ENCODE data around the gene HOXD4.

DNA sequence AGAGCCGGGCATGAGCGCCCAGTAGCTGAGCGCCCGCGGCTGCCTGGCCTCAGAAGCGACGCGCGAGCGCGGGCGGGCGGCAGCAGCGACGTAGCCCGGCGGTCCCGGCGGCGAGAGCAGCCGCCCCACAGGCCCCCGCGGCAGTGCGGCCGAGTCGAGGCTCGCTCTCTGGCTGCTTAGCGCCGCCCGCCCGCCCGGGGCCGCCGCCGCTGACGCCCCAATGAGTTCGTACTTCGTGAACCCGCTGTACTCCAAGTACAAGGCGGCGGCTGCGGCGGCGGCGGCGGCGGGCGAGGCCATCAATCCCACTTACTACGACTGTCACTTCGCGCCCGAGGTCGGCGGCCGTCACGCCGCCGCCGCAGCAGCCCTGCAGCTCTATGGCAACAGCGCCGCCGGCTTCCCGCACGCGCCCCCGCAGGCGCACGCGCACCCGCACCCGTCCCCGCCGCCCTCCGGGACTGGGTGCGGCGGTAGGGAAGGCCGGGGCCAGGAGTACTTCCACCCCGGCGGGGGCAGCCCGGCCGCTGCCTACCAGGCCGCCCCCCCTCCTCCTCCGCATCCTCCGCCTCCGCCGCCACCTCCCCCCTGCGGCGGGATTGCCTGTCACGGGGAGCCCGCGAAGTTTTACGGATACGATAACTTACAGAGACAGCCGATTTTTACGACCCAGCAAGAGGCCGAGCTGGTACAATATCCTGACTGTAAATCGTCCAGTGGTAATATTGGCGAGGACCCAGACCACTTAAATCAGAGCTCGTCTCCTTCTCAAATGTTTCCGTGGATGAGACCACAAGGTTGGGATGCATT, 21.0 kb upstream of the HOXD4 start:
- TF ChIP-seq JUNB (IDR thresholded peaks at IDR 0.05) = no peak
- TF ChIP-seq, protein P1, sequence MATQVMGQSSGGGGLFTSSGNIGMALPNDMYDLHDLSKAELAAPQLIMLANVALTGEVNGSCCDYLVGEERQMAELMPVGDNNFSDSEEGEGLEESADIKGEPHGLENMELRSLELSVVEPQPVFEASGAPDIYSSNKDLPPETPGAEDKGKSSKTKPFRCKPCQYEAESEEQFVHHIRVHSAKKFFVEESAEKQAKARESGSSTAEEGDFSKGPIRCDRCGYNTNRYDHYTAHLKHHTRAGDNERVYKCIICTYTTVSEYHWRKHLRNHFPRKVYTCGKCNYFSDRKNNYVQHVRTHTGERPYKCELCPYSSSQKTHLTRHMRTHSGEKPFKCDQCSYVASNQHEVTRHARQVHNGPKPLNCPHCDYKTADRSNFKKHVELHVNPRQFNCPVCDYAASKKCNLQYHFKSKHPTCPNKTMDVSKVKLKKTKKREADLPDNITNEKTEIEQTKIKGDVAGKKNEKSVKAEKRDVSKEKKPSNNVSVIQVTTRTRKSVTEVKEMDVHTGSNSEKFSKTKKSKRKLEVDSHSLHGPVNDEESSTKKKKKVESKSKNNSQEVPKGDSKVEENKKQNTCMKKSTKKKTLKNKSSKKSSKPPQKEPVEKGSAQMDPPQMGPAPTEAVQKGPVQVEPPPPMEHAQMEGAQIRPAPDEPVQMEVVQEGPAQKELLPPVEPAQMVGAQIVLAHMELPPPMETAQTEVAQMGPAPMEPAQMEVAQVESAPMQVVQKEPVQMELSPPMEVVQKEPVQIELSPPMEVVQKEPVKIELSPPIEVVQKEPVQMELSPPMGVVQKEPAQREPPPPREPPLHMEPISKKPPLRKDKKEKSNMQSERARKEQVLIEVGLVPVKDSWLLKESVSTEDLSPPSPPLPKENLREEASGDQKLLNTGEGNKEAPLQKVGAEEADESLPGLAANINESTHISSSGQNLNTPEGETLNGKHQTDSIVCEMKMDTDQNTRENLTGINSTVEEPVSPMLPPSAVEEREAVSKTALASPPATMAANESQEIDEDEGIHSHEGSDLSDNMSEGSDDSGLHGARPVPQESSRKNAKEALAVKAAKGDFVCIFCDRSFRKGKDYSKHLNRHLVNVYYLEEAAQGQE (IDR thresholded peaks at IDR 0.05) = no peak
- TF ChIP-seq, protein P2, sequence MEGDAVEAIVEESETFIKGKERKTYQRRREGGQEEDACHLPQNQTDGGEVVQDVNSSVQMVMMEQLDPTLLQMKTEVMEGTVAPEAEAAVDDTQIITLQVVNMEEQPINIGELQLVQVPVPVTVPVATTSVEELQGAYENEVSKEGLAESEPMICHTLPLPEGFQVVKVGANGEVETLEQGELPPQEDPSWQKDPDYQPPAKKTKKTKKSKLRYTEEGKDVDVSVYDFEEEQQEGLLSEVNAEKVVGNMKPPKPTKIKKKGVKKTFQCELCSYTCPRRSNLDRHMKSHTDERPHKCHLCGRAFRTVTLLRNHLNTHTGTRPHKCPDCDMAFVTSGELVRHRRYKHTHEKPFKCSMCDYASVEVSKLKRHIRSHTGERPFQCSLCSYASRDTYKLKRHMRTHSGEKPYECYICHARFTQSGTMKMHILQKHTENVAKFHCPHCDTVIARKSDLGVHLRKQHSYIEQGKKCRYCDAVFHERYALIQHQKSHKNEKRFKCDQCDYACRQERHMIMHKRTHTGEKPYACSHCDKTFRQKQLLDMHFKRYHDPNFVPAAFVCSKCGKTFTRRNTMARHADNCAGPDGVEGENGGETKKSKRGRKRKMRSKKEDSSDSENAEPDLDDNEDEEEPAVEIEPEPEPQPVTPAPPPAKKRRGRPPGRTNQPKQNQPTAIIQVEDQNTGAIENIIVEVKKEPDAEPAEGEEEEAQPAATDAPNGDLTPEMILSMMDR (IDR thresholded peaks at IDR 0.05) = peak; percentile 11; the same call in 2 of the 3 replicates
